DND-41 (cell line): ENCODE data around the gene VWDE.

ENCODE experiments used
- ATAC-seq: fragments of 200-7000 bp; cut with Tn5 transposase; 3 replicates; pipeline ENCODE4 v1.9.1; 2021; ENCODE audit warnings: low read depth; ENCODE audit not compliant: insufficient read depth
- DNase-seq: peaks from one replicate; pipeline ENCODE4 v3.0.0-alpha.2; 2020
- H2AFZ ChIP-seq: 2 replicates; pipeline ENCODE4 v1.6.0; 2012; ENCODE audit warnings: low read depth, low read length
- H3K27ac ChIP-seq: 2 replicates; pipeline ENCODE4 v1.5.1; 2012; ENCODE audit warnings: low read length, inconsistent platforms
- H3K27me3 ChIP-seq: fragments of 200-600 bp; sonication (generic); 2 replicates; pipeline ENCODE4 v1.6.0; 2012; ENCODE audit warnings: low read length, mild to moderate bottlenecking, inconsistent platforms; ENCODE audit not compliant: insufficient read depth, poor library complexity
- H3K36me3 ChIP-seq: 2 replicates; pipeline ENCODE4 v1.5.1; 2012; ENCODE audit warnings: low read length, inconsistent platforms; ENCODE audit not compliant: insufficient read depth
- H3K4me1 ChIP-seq: 2 replicates; pipeline ENCODE4 v1.5.1; 2012; ENCODE audit warnings: mild to moderate bottlenecking, low read length; ENCODE audit not compliant: insufficient read depth
- H3K4me2 ChIP-seq: 2 replicates; pipeline ENCODE4 v1.6.0; 2012; ENCODE audit warnings: mild to moderate bottlenecking, moderate library complexity, low read length, inconsistent platforms; ENCODE audit not compliant: insufficient read depth
- H3K4me3 ChIP-seq, 2 experiments: fragments of 200-600 bp in 1 of 2; shearing (Covaris generic) in 1 of 2; 2 replicates each; pipeline ENCODE4 v1.5.1; 2012 to 2016; ENCODE audit warnings: inconsistent platforms in 2 of 2, low read length in 2 of 2, mild to moderate bottlenecking in 2 of 2, low read depth in 1 of 2, moderate library complexity in 1 of 2
- H3K79me2 ChIP-seq: 2 replicates; pipeline ENCODE4 v1.6.0; 2012; ENCODE audit warnings: low read length, inconsistent platforms; ENCODE audit not compliant: insufficient read depth
- H3K9ac ChIP-seq: 2 replicates; pipeline ENCODE4 v1.6.0; 2012; ENCODE audit warnings: low read depth, mild to moderate bottlenecking, inconsistent platforms, low read length, moderate library complexity
- H3K9me3 ChIP-seq: 2 replicates; pipeline ENCODE4 v1.5.1; 2012; ENCODE audit warnings: low read length, moderate library complexity, mild to moderate bottlenecking, inconsistent platforms; ENCODE audit not compliant: insufficient read depth, severe bottlenecking
- H4K20me1 ChIP-seq: 2 replicates; pipeline ENCODE4 v1.6.0; 2012; ENCODE audit warnings: low read length; ENCODE audit not compliant: insufficient read depth
- EZH2 ChIP-seq: IDR thresholded peaks from 3 replicates; pipeline ENCODE4 v1.6.1; 2012; ENCODE audit warnings: borderline replicate concordance, low read depth, mild to moderate bottlenecking, moderate library complexity, low read length, inconsistent platforms; ENCODE audit not compliant: severe bottlenecking
- TF ChIP-seq, protein P1 (sequence below): IDR thresholded peaks from 2 replicates; pipeline ENCODE4 v1.5.1; 2012; ENCODE audit warnings: borderline replicate concordance, low read length, moderate library complexity, mild to moderate bottlenecking; ENCODE audit not compliant: poor library complexity, severe bottlenecking; ENCODE audit errors: extremely low read depth

The VWDE gene

DNA sequence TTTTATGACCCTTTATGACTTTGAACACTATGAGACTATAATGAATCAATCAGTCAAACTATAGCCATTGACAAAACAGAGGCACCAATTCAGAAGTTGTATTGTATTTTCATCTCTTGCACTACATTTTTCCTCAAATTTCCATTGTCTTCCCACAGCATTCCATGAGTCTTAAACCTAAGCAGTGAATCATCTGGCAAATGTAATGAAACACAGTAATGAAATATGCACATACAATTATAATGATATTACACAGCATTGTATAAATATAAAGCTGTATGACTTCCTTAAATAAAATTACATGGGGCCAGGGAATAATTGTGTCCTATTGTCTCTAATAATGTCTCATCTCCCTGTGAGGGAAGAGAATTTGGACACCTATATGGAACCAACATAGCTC, 45.0 kb downstream of the VWDE start:
- Histone ChIP-seq H2AFZ (no peak overlapping the region), H3K36me3 (no peaks in the 10 kb centered on the region), H3K4me2 (no peak overlapping the region), H3K9ac (no peak overlapping the region), H3K79me2 (no peaks in the 10 kb centered on the region), H3K4me3 (no peak overlapping the region), H3K27ac (no peak overlapping the region), H3K4me1 (no peaks in the 10 kb centered on the region), H4K20me1 (no peaks in the 10 kb centered on the region), H3K27me3 (no peaks in the 10 kb centered on the region), H3K9me3 (no peaks in the 10 kb centered on the region)
- TF ChIP-seq, protein P1, sequence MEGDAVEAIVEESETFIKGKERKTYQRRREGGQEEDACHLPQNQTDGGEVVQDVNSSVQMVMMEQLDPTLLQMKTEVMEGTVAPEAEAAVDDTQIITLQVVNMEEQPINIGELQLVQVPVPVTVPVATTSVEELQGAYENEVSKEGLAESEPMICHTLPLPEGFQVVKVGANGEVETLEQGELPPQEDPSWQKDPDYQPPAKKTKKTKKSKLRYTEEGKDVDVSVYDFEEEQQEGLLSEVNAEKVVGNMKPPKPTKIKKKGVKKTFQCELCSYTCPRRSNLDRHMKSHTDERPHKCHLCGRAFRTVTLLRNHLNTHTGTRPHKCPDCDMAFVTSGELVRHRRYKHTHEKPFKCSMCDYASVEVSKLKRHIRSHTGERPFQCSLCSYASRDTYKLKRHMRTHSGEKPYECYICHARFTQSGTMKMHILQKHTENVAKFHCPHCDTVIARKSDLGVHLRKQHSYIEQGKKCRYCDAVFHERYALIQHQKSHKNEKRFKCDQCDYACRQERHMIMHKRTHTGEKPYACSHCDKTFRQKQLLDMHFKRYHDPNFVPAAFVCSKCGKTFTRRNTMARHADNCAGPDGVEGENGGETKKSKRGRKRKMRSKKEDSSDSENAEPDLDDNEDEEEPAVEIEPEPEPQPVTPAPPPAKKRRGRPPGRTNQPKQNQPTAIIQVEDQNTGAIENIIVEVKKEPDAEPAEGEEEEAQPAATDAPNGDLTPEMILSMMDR: no peak
- no peak for TF ChIP-seq EZH2
- ATAC-seq (no peak), DNase-seq (no peak)

DNA sequence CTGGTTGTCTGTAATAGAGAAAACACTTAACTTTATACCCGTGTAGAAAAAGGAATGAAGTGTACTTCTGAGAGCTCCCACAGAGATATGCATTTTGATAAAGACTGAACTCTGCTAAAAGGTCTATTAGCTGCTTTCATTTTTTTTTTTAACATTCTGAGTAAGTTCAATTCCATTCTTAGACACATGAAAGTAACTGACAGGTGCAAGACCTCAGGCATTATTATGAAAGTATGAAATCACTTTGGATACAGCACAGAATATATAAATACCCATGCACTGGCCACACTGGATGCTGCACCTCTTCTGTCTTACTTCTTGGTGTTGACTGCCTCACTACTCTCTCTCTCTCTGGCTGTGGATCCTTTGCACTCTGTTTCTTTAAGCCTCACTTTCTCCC, 46.2 kb downstream of the VWDE start:
- Histone ChIP-seq H3K9ac (no peak overlapping the region), H3K36me3 (no peaks in the 10 kb centered on the region), H3K27ac (no peak overlapping the region), H3K79me2 (no peaks in the 10 kb centered on the region), H3K9me3 (no peaks in the 10 kb centered on the region), H3K27me3 (no peaks in the 10 kb centered on the region), H3K4me3 (no peak overlapping the region), H3K4me2 (no peak overlapping the region), H4K20me1 (no peaks in the 10 kb centered on the region), H3K4me1 (no peaks in the 10 kb centered on the region), H2AFZ (no peak overlapping the region)
- no peak for TF ChIP-seq EZH2
- TF ChIP-seq, protein P1: no peak
- ATAC-seq (no peak), DNase-seq (no peak)

DNA sequence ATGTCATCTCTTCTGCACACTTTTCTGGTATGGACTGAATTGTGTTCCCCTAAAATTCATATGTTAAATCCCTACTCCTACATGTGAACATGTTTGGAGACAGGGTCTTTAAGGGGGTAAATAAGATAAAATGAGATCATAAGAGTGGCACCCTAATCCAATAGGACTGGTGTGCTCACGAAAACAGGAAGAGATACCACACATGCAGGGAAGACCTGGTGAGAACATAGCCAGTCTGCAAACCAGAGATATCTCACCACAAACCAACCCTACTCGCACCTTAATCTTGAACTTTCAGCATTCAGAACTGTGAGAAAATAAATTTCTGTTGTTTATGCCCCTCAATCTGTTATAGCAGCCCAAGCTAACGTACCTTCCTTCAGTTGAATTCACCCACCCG, 51.8 kb downstream of the VWDE start:
- Histone ChIP-seq H3K27me3 (no peaks in the 10 kb centered on the region), H3K9ac (no peak overlapping the region), H3K79me2 (no peaks in the 10 kb centered on the region), H3K27ac (no peak overlapping the region), H3K4me1 (no peaks in the 10 kb centered on the region), H3K4me2 (no peak overlapping the region), H4K20me1 (no peaks in the 10 kb centered on the region), H2AFZ (no peak overlapping the region), H3K36me3 (no peaks in the 10 kb centered on the region), H3K9me3 (no peaks in the 10 kb centered on the region), H3K4me3 (no peak overlapping the region)
- ATAC-seq (no peak), DNase-seq (no peak)
- TF ChIP-seq, protein P1: no peak
- no peak for TF ChIP-seq EZH2

DNA sequence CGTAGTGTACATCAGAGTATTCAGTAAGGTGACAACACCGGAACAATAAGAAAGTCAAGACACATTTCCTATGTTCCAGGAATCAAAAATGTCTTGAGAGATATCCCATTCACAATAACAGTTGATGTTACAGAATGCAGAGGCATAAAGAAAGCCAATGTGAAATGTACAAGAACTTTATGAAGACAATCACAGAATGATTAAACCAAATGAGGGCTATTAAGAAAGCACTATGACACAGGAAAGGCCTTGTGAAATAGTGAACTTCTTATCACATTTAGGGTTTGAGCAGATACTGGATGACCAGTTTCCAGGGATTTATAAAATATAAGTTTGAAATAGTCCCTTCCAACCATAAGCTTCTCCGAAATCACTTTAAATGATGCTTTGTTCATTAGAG, 52.7 kb downstream of the VWDE start:
- Histone ChIP-seq H3K9me3 (no peaks in the 10 kb centered on the region), H3K27me3 (no peaks in the 10 kb centered on the region), H2AFZ (no peak overlapping the region), H3K27ac (no peak overlapping the region), H3K79me2 (no peaks in the 10 kb centered on the region), H3K4me1 (no peaks in the 10 kb centered on the region), H3K4me3 (no peak overlapping the region), H3K36me3 (no peaks in the 10 kb centered on the region), H3K9ac (no peak overlapping the region), H3K4me2 (no peak overlapping the region), H4K20me1 (no peaks in the 10 kb centered on the region)
- ATAC-seq (no peak), DNase-seq (no peak)
- no peak for TF ChIP-seq EZH2
- TF ChIP-seq, protein P1: no peak
